ENCODE data around the gene KRT78. TPM values are rescaled to one million over a fixed set of nuclear protein-coding genes. Genes with fewer than 3 reads are reported as not detected.
"Not testable (repeated sequence)": the region's sequence is repeated elsewhere in the genome, so short reads cannot be mapped to it uniquely, and the experiment has no call there.

KRT78 gene
- total RNA-seq, 2 experiments from 2014 or later = not detected

- no peak for DNase-seq
- peaks cover 13% of the 10 kb centered on the region for H3K4me1 Mint-ChIP-seq
- CTCF ChIA-PET = interaction anchor here (0.9 to 1.6 kb wide), 2 partner anchors 74 to 183 kb away, joined by 4 read pairs; no protein-coding TSS in a partner anchor
- intact Hi-C loops (cut with DNase I, micrococcal nuclease) = no loop called here
- H3K9me3 Mint-ChIP-seq (ENCODE audit: low read depth) = no peaks in the 10 kb centered on the region
- no peaks in the 10 kb centered on the region for H3K36me3 Mint-ChIP-seq (ENCODE audit: low read depth)
- ATAC-seq = no peak
- no peaks in the 10 kb centered on the region for H3K27me3 Mint-ChIP-seq
- POLR2A ChIA-PET = no interaction called here
- H3K4me3 Mint-ChIP-seq = no peak overlapping the region
- no peak overlapping the region for H3K27ac Mint-ChIP-seq
These were observed 51.8 kb downstream of the KRT78 start for GRCh38 chr12:52796839-52797528.

GRCh38 chr12:52796429-52796794 lies 52.4 kb downstream of the KRT78 start:
- POLR2A ChIA-PET = no interaction called here
- Mint-ChIP-seq H3K4me3 (no peak overlapping the region), H3K9me3 (ENCODE audit: low read depth) (no peaks in the 10 kb centered on the region), H3K27me3 (peaks cover 2% of the 10 kb centered on the region), H3K27ac (no peak overlapping the region), H3K4me1 (peaks cover 13% of the 10 kb centered on the region), H3K36me3 (ENCODE audit: low read depth) (no peaks in the 10 kb centered on the region)
- CTCF ChIA-PET = interaction anchor here (0.7 to 1.6 kb wide), 3 partner anchors 74 to 207 kb away, joined by 3 to 4 read pairs (median 3); no protein-coding TSS in a partner anchor
- intact Hi-C loops (cut with DNase I, micrococcal nuclease) = no loop called here
- DNase-seq = no peak
- ATAC-seq = no peak

- H3K27me3 Mint-ChIP-seq = peaks cover 2% of the 10 kb centered on the region
- DNase-seq (no peak), ATAC-seq (no peak)
- H3K27ac Mint-ChIP-seq = no peak within 1 kb of the TSS
- ChIA-PET CTCF (interaction anchor here (0.7 to 1.6 kb wide), 4 partner anchors 70 to 206 kb away, joined by 3 to 4 read pairs (median 4); no protein-coding TSS in a partner anchor), POLR2A (no interaction called here)
- H3K4me1 Mint-ChIP-seq = peaks cover 13% of the 10 kb centered on the region
- H3K9me3 Mint-ChIP-seq (ENCODE audit: low read depth) = no peaks in the 10 kb centered on the region
- no peaks in the 10 kb centered on the region for H3K36me3 Mint-ChIP-seq (ENCODE audit: low read depth)
- no peak within 1 kb of the TSS for H3K4me3 Mint-ChIP-seq
- intact Hi-C loops (cut with DNase I, micrococcal nuclease) = no loop called here
These were observed 52.9 kb downstream of the KRT78 start, which contains the start of gene KRT3 for GRCh38 chr12:52795694-52796428. KRT3 (minus strand) TSS chr12:52796117; CDS start chr12:52796042, 75 bp downstream.

GRCh38 chr12:52795332-52795674 lies 53.5 kb downstream of the KRT78 start:
- H3K27ac Mint-ChIP-seq; intact Hi-C loops (cut with DNase I, micrococcal nuclease); DNase-seq; H3K27me3 Mint-ChIP-seq; H3K4me3 Mint-ChIP-seq; ATAC-seq; H3K9me3 Mint-ChIP-seq (ENCODE audit: low read depth); H3K36me3 Mint-ChIP-seq (ENCODE audit: low read depth); POLR2A ChIA-PET: not testable (repeated sequence)
- CTCF ChIA-PET = interaction anchor here (0.7 to 1.6 kb wide), 2 partner anchors 69 to 75 kb away, joined by 4 read pairs; no protein-coding TSS in a partner anchor
- peaks cover 14% of the 10 kb centered on the region for H3K4me1 Mint-ChIP-seq

GRCh38 chr12:52794479-52795331 lies 54.1 kb downstream of the KRT78 start:
- no peak overlapping the region for H3K27ac Mint-ChIP-seq
- ChIA-PET CTCF (interaction anchor here (0.6 to 1.0 kb wide), 3 partner anchors 16 to 69 kb away, joined by 3 to 4 read pairs (median 3); no protein-coding TSS in a partner anchor), POLR2A (no interaction called here)
- intact Hi-C loops (cut with DNase I, micrococcal nuclease) = no loop called here
- no peaks in the 10 kb centered on the region for H3K36me3 Mint-ChIP-seq (ENCODE audit: low read depth)
- DNase-seq = no peak
- no peaks in the 10 kb centered on the region for H3K9me3 Mint-ChIP-seq (ENCODE audit: low read depth)
- H3K4me1 Mint-ChIP-seq = peaks cover 17% of the 10 kb centered on the region
- H3K27me3 Mint-ChIP-seq = peaks cover 11% of the 10 kb centered on the region
- no peak overlapping the region for H3K4me3 Mint-ChIP-seq
- ATAC-seq = peak; percentile 63

- no peak overlapping the region for H3K27ac Mint-ChIP-seq
- H3K36me3 Mint-ChIP-seq (ENCODE audit: low read depth) = no peaks in the 10 kb centered on the region
- POLR2A ChIA-PET = no interaction called here
- CTCF ChIA-PET = interaction anchor here (0.7 to 2.6 kb wide), 4 partner anchors 67 to 513 kb away, joined by 3 to 7 read pairs (median 4); partner anchors contain the start of gene KRT1
- peaks cover 24% of the 10 kb centered on the region for H3K27me3 Mint-ChIP-seq
- intact Hi-C loops (cut with DNase I, micrococcal nuclease) = no loop called here
- H3K4me3 Mint-ChIP-seq = no peak overlapping the region
- no peaks in the 10 kb centered on the region for H3K9me3 Mint-ChIP-seq (ENCODE audit: low read depth)
- DNase-seq = no peak
- H3K4me1 Mint-ChIP-seq = peaks cover 17% of the 10 kb centered on the region
- ATAC-seq = no peak
These were observed 56.4 kb downstream of the KRT78 start for GRCh38 chr12:52792185-52793029.

GRCh38 chr12:52791271-52792184 lies 57.3 kb downstream of the KRT78 start:
- Mint-ChIP-seq H3K27me3 (peaks cover 24% of the 10 kb centered on the region), H3K4me1 (peaks cover 17% of the 10 kb centered on the region), H3K9me3 (ENCODE audit: low read depth) (no peaks in the 10 kb centered on the region), H3K4me3 (no peak overlapping the region), H3K27ac (no peak overlapping the region), H3K36me3 (ENCODE audit: low read depth) (no peaks in the 10 kb centered on the region)
- ChIA-PET POLR2A (no interaction called here), CTCF (interaction anchor here (0.7 to 2.6 kb wide), 5 partner anchors 11 to 512 kb away, joined by 3 to 7 read pairs (median 4); partner anchors contain the start of gene KRT1)
- intact Hi-C loops (cut with DNase I, micrococcal nuclease) = no loop called here
- DNase-seq = no peak
- no peak for ATAC-seq

- peaks cover 24% of the 10 kb centered on the region for H3K27me3 Mint-ChIP-seq
- no peaks in the 10 kb centered on the region for H3K9me3 Mint-ChIP-seq (ENCODE audit: low read depth)
- H3K27ac Mint-ChIP-seq = no peak overlapping the region
- POLR2A ChIA-PET = no interaction called here
- H3K4me1 Mint-ChIP-seq = peaks cover 17% of the 10 kb centered on the region
- H3K4me3 Mint-ChIP-seq = no peak overlapping the region
- intact Hi-C loops (cut with DNase I, micrococcal nuclease) = no loop called here
- DNase-seq (no peak), ATAC-seq (no peak)
- H3K36me3 Mint-ChIP-seq (ENCODE audit: low read depth) = no peaks in the 10 kb centered on the region
- CTCF ChIA-PET = interaction anchor here (0.9 to 2.6 kb wide), 3 partner anchors 10 to 208 kb away, joined by 3 to 7 read pairs (median 3); no protein-coding TSS in a partner anchor
These were observed 58.1 kb downstream of the KRT78 start for GRCh38 chr12:52790427-52791270.

GRCh38 chr12:52789637-52790426 lies 59.0 kb downstream of the KRT78 start:
- CTCF ChIA-PET = interaction anchor here (1.2 to 2.6 kb wide), 2 partner anchors 90 to 207 kb away, joined by 3 to 7 read pairs; no protein-coding TSS in a partner anchor
- POLR2A ChIA-PET = no interaction called here
- Mint-ChIP-seq H3K36me3 (ENCODE audit: low read depth) (no peaks in the 10 kb centered on the region), H3K4me3 (no peak overlapping the region), H3K4me1 (peaks cover 17% of the 10 kb centered on the region), H3K27ac (no peak overlapping the region), H3K9me3 (ENCODE audit: low read depth) (no peaks in the 10 kb centered on the region), H3K27me3 (peaks cover 28% of the 10 kb centered on the region)
- DNase-seq (peak; percentile 11), ATAC-seq (no peak)
- intact Hi-C loops (cut with DNase I, micrococcal nuclease) = no loop called here

Measured in activated CD4-positive, alpha-beta T cell treated with anti-CD3 and anti-CD28 coated beads for 36 hours (primary cell).